ENCODE results near the gene ARRDC1. TPM values are rescaled to one million over a fixed set of nuclear protein-coding genes. Genes with fewer than 3 reads are reported as not detected.
"Not testable (repeated sequence)": the region's sequence is repeated elsewhere in the genome, so short reads cannot be mapped to it uniquely, and the experiment has no call there.

The ARRDC1 gene
- total and polyA plus RNA-seq, 4 donors, result 12.7 to 54.3 (median 37.4) TPM

GRCh38 chr9:137618105-137619067 is 12.9 kb downstream of the ARRDC1 start, which contains the start of gene EHMT1:
Gene EHMT1 (plus strand): TSS chr9:137619005. CDS start chr9:137619029, 24 bp downstream.
- H3K36me3 ChIP-seq (ENCODE audit: control insufficient read depth, insufficient read depth, low read length), result peaks cover 44% of the 10 kb centered on the region
- no peaks in the 10 kb centered on the region for H3K9me3 ChIP-seq (ENCODE audit: control insufficient read depth, insufficient read depth, low read length)
- DNase-seq (ENCODE audit: low read depth in 4 of 6, low spot score in 6 of 6), result peak; percentile 76 to 97 (median 84)
- WGBS (ENCODE audit: insufficient coverage), result under 1% methylated on average over 91 of the region's 94 CpGs
- no peaks in the 10 kb centered on the region for H3K27me3 ChIP-seq (ENCODE audit: control insufficient read depth, insufficient read depth, low read length)
- H3K4me3 ChIP-seq (ENCODE audit: low read depth, low read length), result peak within 1 kb of the TSS; percentile 74
- peaks cover 30% of the 10 kb centered on the region for H3K4me1 ChIP-seq (ENCODE audit: control insufficient read depth, insufficient read depth, low read length)
- H3K27ac ChIP-seq (ENCODE audit: low read depth, low read length), result peak within 1 kb of the TSS; percentile 80

GRCh38 chr9:137619240-137620047 is 14.0 kb downstream of the ARRDC1 start:
- Histone ChIP-seq H3K36me3 (ENCODE audit: control insufficient read depth, insufficient read depth, low read length) (peaks cover 37% of the 10 kb centered on the region), H3K27ac (ENCODE audit: low read depth, low read length) (peak overlapping the region; percentile 75), H3K4me1 (ENCODE audit: control insufficient read depth, insufficient read depth, low read length) (peaks cover 30% of the 10 kb centered on the region), H3K9me3 (ENCODE audit: control insufficient read depth, insufficient read depth, low read length) (no peaks in the 10 kb centered on the region), H3K4me3 (ENCODE audit: low read depth, low read length) (peak overlapping the region; percentile 71), H3K27me3 (ENCODE audit: control insufficient read depth, insufficient read depth, low read length) (no peaks in the 10 kb centered on the region)
- WGBS (ENCODE audit: insufficient coverage), result under 1% methylated on average over 58 of the region's 58 CpGs
- peak in 2 of 6 donors; percentile 60 to 61 for DNase-seq (ENCODE audit: low read depth in 4 of 6, low spot score in 6 of 6)

GRCh38 chr9:137620048-137620405 is 14.5 kb downstream of the ARRDC1 start:
- peaks cover 30% of the 10 kb centered on the region for H3K4me1 ChIP-seq (ENCODE audit: control insufficient read depth, insufficient read depth, low read length)
- H3K27me3 ChIP-seq (ENCODE audit: control insufficient read depth, insufficient read depth, low read length), result no peaks in the 10 kb centered on the region
- peak overlapping the region; percentile 71 for H3K4me3 ChIP-seq (ENCODE audit: low read depth, low read length)
- peaks cover 32% of the 10 kb centered on the region for H3K36me3 ChIP-seq (ENCODE audit: control insufficient read depth, insufficient read depth, low read length)
- no CpG with 5 or more reads among the region's 4 CpGs for WGBS (ENCODE audit: insufficient coverage)
- no peak overlapping the region for H3K27ac ChIP-seq (ENCODE audit: low read depth, low read length)
- no peak for DNase-seq (ENCODE audit: low read depth in 4 of 6, low spot score in 6 of 6)
- H3K9me3 ChIP-seq (ENCODE audit: control insufficient read depth, insufficient read depth, low read length), result no peaks in the 10 kb centered on the region

GRCh38 chr9:137620581-137620980 is 15.1 kb downstream of the ARRDC1 start:
- Histone ChIP-seq H3K9me3 (ENCODE audit: control insufficient read depth, insufficient read depth, low read length) (no peaks in the 10 kb centered on the region), H3K27me3 (ENCODE audit: control insufficient read depth, insufficient read depth, low read length) (no peaks in the 10 kb centered on the region), H3K4me1 (ENCODE audit: control insufficient read depth, insufficient read depth, low read length) (peaks cover 30% of the 10 kb centered on the region), H3K4me3 (ENCODE audit: low read depth, low read length) (no peak overlapping the region), H3K27ac (ENCODE audit: low read depth, low read length) (no peak overlapping the region), H3K36me3 (ENCODE audit: control insufficient read depth, insufficient read depth, low read length) (peaks cover 27% of the 10 kb centered on the region)
- WGBS (ENCODE audit: insufficient coverage), result 89% methylated on average over 7 of the region's 7 CpGs
- DNase-seq (ENCODE audit: low read depth in 4 of 6, low spot score in 6 of 6), result no peak

GRCh38 chr9:137621131-137621757 is 15.8 kb downstream of the ARRDC1 start:
- Histone ChIP-seq H3K4me3 (ENCODE audit: low read depth, low read length) (no peak overlapping the region), H3K27ac (ENCODE audit: low read depth, low read length) (no peak overlapping the region)
- WGBS (ENCODE audit: insufficient coverage), result 29% methylated on average over 2 of the region's 6 CpGs

GRCh38 chr9:137622211-137622610 is 16.7 kb downstream of the ARRDC1 start:
- DNase-seq (ENCODE audit: low read depth in 4 of 6, low spot score in 6 of 6); H3K27ac ChIP-seq (ENCODE audit: low read depth, low read length); H3K27me3 ChIP-seq (ENCODE audit: control insufficient read depth, insufficient read depth, low read length); H3K9me3 ChIP-seq (ENCODE audit: control insufficient read depth, insufficient read depth, low read length); H3K4me3 ChIP-seq (ENCODE audit: low read depth, low read length): not testable (repeated sequence)
- Histone ChIP-seq H3K4me1 (ENCODE audit: control insufficient read depth, insufficient read depth, low read length) (peaks cover 24% of the 10 kb centered on the region), H3K36me3 (ENCODE audit: control insufficient read depth, insufficient read depth, low read length) (peaks cover 16% of the 10 kb centered on the region)
- WGBS (ENCODE audit: insufficient coverage), result 77% methylated on average over 3 of the region's 8 CpGs

More at GRCh38 chr9:137621131-137621757, 15.8 kb downstream of the ARRDC1 start:
- Histone ChIP-seq H3K36me3 (ENCODE audit: control insufficient read depth, insufficient read depth, low read length) (peaks cover 20% of the 10 kb centered on the region), H3K9me3 (ENCODE audit: control insufficient read depth, insufficient read depth, low read length) (no peaks in the 10 kb centered on the region), H3K27me3 (ENCODE audit: control insufficient read depth, insufficient read depth, low read length) (no peaks in the 10 kb centered on the region), H3K4me1 (ENCODE audit: control insufficient read depth, insufficient read depth, low read length) (peaks cover 30% of the 10 kb centered on the region)
- no peak for DNase-seq (ENCODE audit: low read depth in 4 of 6, low spot score in 6 of 6)

- H3K27ac ChIP-seq (ENCODE audit: low read depth, low read length), result no peak overlapping the region
- 89% methylated on average over 3 of the region's 4 CpGs for WGBS (ENCODE audit: insufficient coverage)
- H3K27me3 ChIP-seq (ENCODE audit: control insufficient read depth, insufficient read depth, low read length), result no peaks in the 10 kb centered on the region
- H3K4me3 ChIP-seq (ENCODE audit: low read depth, low read length), result no peak overlapping the region
- H3K36me3 ChIP-seq (ENCODE audit: control insufficient read depth, insufficient read depth, low read length), result peaks cover 11% of the 10 kb centered on the region
- no peaks in the 10 kb centered on the region for H3K9me3 ChIP-seq (ENCODE audit: control insufficient read depth, insufficient read depth, low read length)
- peaks cover 5% of the 10 kb centered on the region for H3K4me1 ChIP-seq (ENCODE audit: control insufficient read depth, insufficient read depth, low read length)
- no peak for DNase-seq (ENCODE audit: low read depth in 4 of 6, low spot score in 6 of 6)
These were observed 21.0 kb downstream of the ARRDC1 start for GRCh38 chr9:137626464-137626863.

- peaks cover 10% of the 10 kb centered on the region for H3K36me3 ChIP-seq (ENCODE audit: control insufficient read depth, insufficient read depth, low read length)
- not testable (repeated sequence) for H3K4me3 ChIP-seq (ENCODE audit: low read depth, low read length); H3K4me1 ChIP-seq (ENCODE audit: control insufficient read depth, insufficient read depth, low read length); H3K27me3 ChIP-seq (ENCODE audit: control insufficient read depth, insufficient read depth, low read length); H3K9me3 ChIP-seq (ENCODE audit: control insufficient read depth, insufficient read depth, low read length); H3K27ac ChIP-seq (ENCODE audit: low read depth, low read length); DNase-seq (ENCODE audit: low read depth in 4 of 6, low spot score in 6 of 6)
- 93% methylated on average over 9 of the region's 14 CpGs for WGBS (ENCODE audit: insufficient coverage)
These were observed 21.9 kb downstream of the ARRDC1 start for GRCh38 chr9:137627406-137627805.

GRCh38 chr9:137630126-137630525 is 24.6 kb downstream of the ARRDC1 start:
- WGBS (ENCODE audit: insufficient coverage), result 100% methylated on average over 1 of the region's 1 CpG
- peaks cover 12% of the 10 kb centered on the region for H3K4me1 ChIP-seq (ENCODE audit: control insufficient read depth, insufficient read depth, low read length)
- H3K27ac ChIP-seq (ENCODE audit: low read depth, low read length), result no peak overlapping the region

More at GRCh38 chr9:137630126-137630525, 24.6 kb downstream of the ARRDC1 start:
- Histone ChIP-seq H3K27me3 (ENCODE audit: control insufficient read depth, insufficient read depth, low read length) (no peaks in the 10 kb centered on the region), H3K4me3 (ENCODE audit: low read depth, low read length) (no peak overlapping the region), H3K36me3 (ENCODE audit: control insufficient read depth, insufficient read depth, low read length) (peaks cover 2% of the 10 kb centered on the region), H3K9me3 (ENCODE audit: control insufficient read depth, insufficient read depth, low read length) (no peaks in the 10 kb centered on the region)
- DNase-seq (ENCODE audit: low read depth in 4 of 6, low spot score in 6 of 6), result no peak

Data from spinal cord (tissue), 10 donors.